ENCODE results near the gene EXTL1.

- TF ChIP-seq CTCF (IDR thresholded peaks at IDR 0.05) (no peak), POLR2A (IDR thresholded peaks at IDR 0.05) (no peak)
Observed at GRCh38 chr1:25999041-25999800, 22.4 kb upstream of the EXTL1 start.

Measured in thyroid gland (tissue), 4 donors.